SK-N-SH (cell line): ENCODE data around the gene KRT35. TPM values are rescaled to one million over a fixed set of nuclear protein-coding genes. Genes with fewer than 3 reads are reported as not detected.

ENCODE experiments used
- CTCF ChIA-PET: fragments of 300-600, 350-600 bp; formaldehyde crosslinking; extraction: SDS; loops from one replicate; lab custom pipeline; 2021; lab: Yijun Ruan, JAX
- POLR2A ChIA-PET: fragments of 350-600 bp; sonication (Branson Sonifier 250); formaldehyde crosslinking; extraction: SDS; loops from one replicate; lab custom pipeline; 2020; ENCODE audit warnings: antibody characterized with exemption, inconsistent platforms; lab: Yijun Ruan, JAX
- DNase-seq: peaks from one replicate; pipeline ENCODE4 v3.0.0; 2012
- H2AFZ ChIP-seq: fragments of 200-600 bp; sonication (generic); 2 replicates; pipeline ENCODE4 v1.8.1; 2016; ENCODE audit warnings: antibody characterized with exemption, mild to moderate bottlenecking, low read depth
- H3F3A ChIP-seq: fragments of 200-600 bp; sonication (generic); replicated peaks from 2 replicates; pipeline ENCODE3; 2016; ENCODE audit warnings: antibody characterized with exemption, mild to moderate bottlenecking; ENCODE audit not compliant: insufficient read depth
- H3K27ac ChIP-seq, 2 experiments: fragments of 200-500 bp in 1 of 2; fragments of 200-600 bp in 1 of 2; sonication (Bioruptor generic) in 1 of 2; sonication (generic), shearing (Covaris generic) in 1 of 2; 2 replicates each; pipeline versions ENCODE4 v1.5.1 to v1.6.1; 2014 to 2016; ENCODE audit warnings: low read depth in 2 of 2, inconsistent platforms in 1 of 2, low read length in 1 of 2, mild to moderate bottlenecking in 1 of 2, mixed read lengths in 1 of 2
- H3K27me3 ChIP-seq: fragments of 200-600 bp; sonication (generic), shearing (Covaris generic); 2 replicates; pipeline ENCODE4 v1.6.1; 2016; ENCODE audit warnings: mixed run types; ENCODE audit not compliant: insufficient read depth
- H3K36me3 ChIP-seq, 2 experiments: fragments of 200-500 bp in 1 of 2; fragments of 200-600 bp in 1 of 2; sonication (Bioruptor generic) in 1 of 2; sonication (generic) in 1 of 2; replicated peaks in 1 of 2; 2 replicates each; pipeline versions ENCODE3 to v1.5.1; 2014 to 2016; ENCODE audit warnings: low read length in 1 of 2, mild to moderate bottlenecking in 1 of 2; ENCODE audit not compliant: insufficient read depth in 2 of 2, control insufficient read depth in 1 of 2
- H3K4me1 ChIP-seq, 2 experiments: fragments of 200-500 bp in 1 of 2; fragments of 200-600 bp in 1 of 2; sonication (Bioruptor generic) in 1 of 2; sonication (generic), shearing (Covaris generic) in 1 of 2; 2 replicates each; pipeline versions ENCODE4 v1.5.1 to v1.6.1; 2014 to 2016; ENCODE audit warnings: low read depth in 1 of 2, low read length in 1 of 2, mixed run types in 1 of 2; ENCODE audit not compliant: insufficient read depth in 2 of 2, control insufficient read depth in 1 of 2
- H3K4me2 ChIP-seq: fragments of 200-600 bp; sonication (generic), shearing (Covaris generic); 2 replicates; pipeline ENCODE4 v1.6.1; 2017; ENCODE audit warnings: mixed run types
- H3K4me3 ChIP-seq, 2 experiments: fragments of 200-500 bp in 1 of 2; fragments of 200-600 bp in 1 of 2; sonication (Bioruptor generic) in 1 of 2; sonication (generic), shearing (Covaris generic) in 1 of 2; 2 replicates each; pipeline versions ENCODE4 v1.5.1 to v1.8.1; 2014 to 2016; ENCODE audit warnings: low read depth in 2 of 2, inconsistent platforms in 1 of 2, low read length in 1 of 2, mild to moderate bottlenecking in 1 of 2, mixed read lengths in 1 of 2, moderate library complexity in 1 of 2
- H3K79me2 ChIP-seq: fragments of 200-600 bp; sonication (generic); 2 replicates; pipeline ENCODE4 v1.8.1; 2017; ENCODE audit warnings: mild to moderate bottlenecking; ENCODE audit not compliant: insufficient read depth
- H3K9ac ChIP-seq: fragments of 200-600 bp; sonication (generic); 2 replicates; pipeline ENCODE4 v1.6.1; 2017; ENCODE audit warnings: mixed run types
- H3K9me2 ChIP-seq: fragments of 200-600 bp; sonication (generic); 2 replicates; pipeline ENCODE4 v1.6.1; 2017; ENCODE audit warnings: mixed run types
- H3K9me3 ChIP-seq: fragments of 200-600 bp; sonication (generic); 2 replicates; pipeline ENCODE4 v1.6.1; 2017; ENCODE audit warnings: mixed run types, mild to moderate bottlenecking, moderate library complexity
- H4K20me1 ChIP-seq: fragments of 200-600 bp; sonication (generic); 2 replicates; pipeline ENCODE4 v1.6.1; 2017; ENCODE audit warnings: mild to moderate bottlenecking, mixed run types; ENCODE audit not compliant: insufficient read depth
- CTCF ChIP-seq: fragments of 200-600 bp; sonication (generic); IDR thresholded peaks from 2 replicates; pipeline ENCODE4 v1.6.1; 2017; ENCODE audit warnings: antibody characterized with exemption, mild to moderate bottlenecking, moderate library complexity
- ELF1 ChIP-seq: IDR thresholded peaks from 2 replicates; pipeline ENCODE4 v1.4.0; 2012
- EZH2phosphoT487 ChIP-seq: fragments of 200-600 bp; sonication (generic); IDR thresholded peaks from 2 replicates; pipeline ENCODE4 v1.6.1; 2017; ENCODE audit warnings: low read depth, mixed run types, mild to moderate bottlenecking, antibody characterized with exemption, moderate library complexity, borderline replicate concordance
- FOSL2 ChIP-seq: IDR thresholded peaks from 2 replicates; pipeline ENCODE4 v1.4.0; 2012; ENCODE audit warnings: low read depth, mild to moderate bottlenecking, moderate library complexity, borderline replicate concordance
- MAX ChIP-seq: IDR thresholded peaks from 2 replicates; pipeline ENCODE4 v1.4.0; 2012; ENCODE audit warnings: low read depth
- NFIC ChIP-seq: IDR thresholded peaks from 2 replicates; pipeline ENCODE4 v1.4.0; 2012; ENCODE audit warnings: borderline replicate concordance
- RAD21 ChIP-seq: IDR thresholded peaks from 2 replicates; pipeline ENCODE4 v1.6.1; 2012; ENCODE audit warnings: mild to moderate bottlenecking, low read length
- TCF12 ChIP-seq: IDR thresholded peaks from 2 replicates; pipeline ENCODE4 v1.4.0; 2012
- USF1 ChIP-seq: IDR thresholded peaks from 2 replicates; pipeline ENCODE4 v1.4.0; 2012; ENCODE audit warnings: low read depth, borderline replicate concordance
- USF2 ChIP-seq: fragments of 150-350 bp; IDR thresholded peaks from 2 replicates; pipeline ENCODE4 v1.6.1; 2017; ENCODE audit warnings: antibody characterized with exemption, low read length, low read depth, borderline replicate concordance
- WGBS: methylation state at CpG from one replicate; pipeline ENCODE4 v1.1.6; 2017; ENCODE audit warnings: low lambda C conversion rate; 5-methylcytosine and 5-hydroxymethylcytosine counted together
- polyA plus RNA-seq, 3 experiments: library from polyadenylated mRNA; depleted of rRNA; stranded (reverse); fragments of >200 nt; gene quantifications; 2 replicates each; pipeline ENCODE4 v1.2.3, GENCODE V29; 2012

Gene KRT35
- polyA plus RNA-seq, 1 of the 3 experiments (the other 2 are of a cell fraction), result not detected

GRCh38 chr17:41500131-41500911 is 19.4 kb upstream of the KRT35 start:
- peak; percentile 29; the same call in 1 of the 2 replicates for TF ChIP-seq NFIC
- peak; percentile 37; the same call in 1 of the 2 replicates for TF ChIP-seq FOSL2
- TF ChIP-seq USF2, result no peak
- TF ChIP-seq TCF12, result no peak
- 0 out of 2 replicates have a peak, but pooled peaks have one; percentile 9 for TF ChIP-seq MAX
- no peak for TF ChIP-seq RAD21
- TF ChIP-seq EZH2phosphoT487, result no peak
- no peaks in the 10 kb centered on the region for H3K27me3 ChIP-seq
- H3K36me3 ChIP-seq, result no peaks in the 10 kb centered on the region
- ChIA-PET POLR2A (no interaction called here), CTCF (interaction anchor here (0.7 to 1.1 kb wide), 4 partner anchors 25 to 148 kb away, joined by 3 to 4 read pairs (median 3); no protein-coding TSS in a partner anchor)
- no peak for DNase-seq
- no peaks in the 10 kb centered on the region for H3K9me3 ChIP-seq
- WGBS, result 64% methylated on average over 15 of the region's 15 CpGs
- peak overlapping the region in 1 of 2 experiments; percentile 30; a peak in 2 of 4 replicates for H3K27ac ChIP-seq
- H2AFZ ChIP-seq, result no peak overlapping the region
- no peaks in the 10 kb centered on the region for H3K9me2 ChIP-seq
- H4K20me1 ChIP-seq, result no peaks in the 10 kb centered on the region
- H3K4me3 ChIP-seq, result no peak overlapping the region
- H3K79me2 ChIP-seq, result no peaks in the 10 kb centered on the region
- H3K9ac ChIP-seq, result peak overlapping the region; percentile 35
- peaks cover 9 to 19% of the 10 kb centered on the region in 2 experiments; a peak in 3 of 4 replicates for H3K4me1 ChIP-seq
- H3K4me2 ChIP-seq, result peak overlapping the region; percentile 59
- peaks cover 4% of the 10 kb centered on the region for H3F3A ChIP-seq

- TF ChIP-seq USF1, result no peak
- no peak for TF ChIP-seq CTCF
- TF ChIP-seq TCF12, result no peak
- no peak for TF ChIP-seq ELF1
- no peak for TF ChIP-seq FOSL2
- TF ChIP-seq, all 33 proteins: peak for 0
- Histone ChIP-seq H3K36me3 (no peaks in the 10 kb centered on the region), H3K9me2 (no peaks in the 10 kb centered on the region), H4K20me1 (no peaks in the 10 kb centered on the region), H3K4me3 (no peak overlapping the region), H2AFZ (no peak overlapping the region), H3K9ac (0 out of 2 replicates have a peak overlapping the region, but pooled peaks have one; percentile 22), H3K79me2 (no peaks in the 10 kb centered on the region), H3K4me1 (peaks cover 9 to 18% of the 10 kb centered on the region in 2 experiments; a peak in 3 of 4 replicates), H3K27me3 (no peaks in the 10 kb centered on the region), H3F3A (peaks cover 3% of the 10 kb centered on the region), H3K4me2 (peak overlapping the region; percentile 59), H3K9me3 (no peaks in the 10 kb centered on the region), H3K27ac (peak overlapping the region in 1 of 2 experiments; percentile 30; a peak in 2 of 4 replicates)
- ChIA-PET CTCF (interaction anchor here (0.8 to 1.1 kb wide), 2 partner anchors 49 to 149 kb away, joined by 3 to 4 read pairs; no protein-coding TSS in a partner anchor), POLR2A (no interaction called here)
- 86% methylated on average over 5 of the region's 5 CpGs for WGBS
- DNase-seq, result no peak
Observed at GRCh38 chr17:41499714-41500113, 18.8 kb upstream of the KRT35 start.
